Suprapubic skin (tissue), 3 donors: Measurements from ENCODE around the gene ARHGEF1.

Experiments
- CTCF ChIP-seq, 2 donors: fragments of 200-600 bp in 1 of 2; fragments of 450-650 bp in 1 of 2; sonication (generic) in 1 of 2; IDR thresholded peaks; one replicate each; pipeline ENCODE4 v1.5.1; 2016 to 2019; ENCODE audit warnings: antibody characterized with exemption in 2 of 2, mild to moderate bottlenecking in 1 of 2, moderate library complexity in 1 of 2
- POLR2AphosphoS5 ChIP-seq, 3 donors: sonication (generic); formaldehyde crosslinking; IDR thresholded peaks; one replicate each; pipeline ENCODE4 v1.6.1; 2017; ENCODE audit warnings: antibody characterized with exemption in 3 of 3

- TF ChIP-seq CTCF (IDR thresholded peaks at IDR 0.05) = no peak
- no peak for TF ChIP-seq POLR2AphosphoS5 (IDR thresholded peaks at IDR 0.05)
These were observed 34.3 kb upstream of the ARHGEF1 start for GRCh38 chr19:41848666-41849065.
